ENCODE measurements around the gene GTF3A.

DNA sequence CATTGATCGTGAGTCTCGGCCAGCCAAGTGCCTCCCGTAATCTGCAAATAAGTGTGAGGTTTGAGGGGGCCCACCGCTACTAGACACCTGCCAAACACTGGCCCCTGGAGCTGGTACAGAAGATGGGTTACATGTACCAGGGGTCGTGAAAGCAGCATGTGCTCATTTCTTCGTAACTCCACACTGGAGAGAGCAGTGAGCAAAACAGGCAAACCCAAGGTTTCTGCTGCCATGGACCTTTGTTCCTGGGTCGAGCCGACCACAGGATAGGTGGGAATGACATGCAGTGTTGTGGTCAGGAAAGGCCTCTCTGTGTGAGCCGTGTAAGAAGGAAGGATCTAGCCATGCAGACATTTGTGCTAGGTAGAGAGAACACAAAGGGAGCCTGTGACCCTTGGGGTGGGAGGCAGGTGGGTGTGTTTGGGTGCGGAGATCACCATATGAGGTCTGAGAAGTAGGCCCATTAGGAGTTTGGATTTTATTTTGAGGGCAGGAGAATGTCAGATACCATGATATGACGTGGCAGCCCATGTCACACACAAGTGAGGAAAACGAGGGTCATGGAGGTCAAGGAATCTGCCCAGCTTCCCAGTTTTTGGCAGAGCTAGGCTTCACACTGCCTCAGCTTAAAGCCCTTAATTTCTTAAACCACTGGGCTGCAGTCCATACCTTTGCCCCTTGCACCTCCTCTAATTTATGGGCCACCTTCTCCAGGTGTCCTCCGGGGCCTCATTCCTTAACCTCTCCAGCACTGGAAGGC, 919 bp downstream of the GTF3A start:
- TF ChIP-seq JUN (CRISPR knock-in tag; IDR thresholded peaks at IDR 0.05): no peak
- TF ChIP-seq SOX15 (CRISPR knock-in tag; IDR thresholded peaks at IDR 0.05): no peak
- TF ChIP-seq SP1 (CRISPR knock-in tag; conservative IDR thresholded peaks at IDR 0.05): no peak
- TF ChIP-seq CBFB (CRISPR knock-in tag; IDR thresholded peaks at IDR 0.05; ENCODE audit: low read depth): no peak
- TF ChIP-seq, protein P1, sequence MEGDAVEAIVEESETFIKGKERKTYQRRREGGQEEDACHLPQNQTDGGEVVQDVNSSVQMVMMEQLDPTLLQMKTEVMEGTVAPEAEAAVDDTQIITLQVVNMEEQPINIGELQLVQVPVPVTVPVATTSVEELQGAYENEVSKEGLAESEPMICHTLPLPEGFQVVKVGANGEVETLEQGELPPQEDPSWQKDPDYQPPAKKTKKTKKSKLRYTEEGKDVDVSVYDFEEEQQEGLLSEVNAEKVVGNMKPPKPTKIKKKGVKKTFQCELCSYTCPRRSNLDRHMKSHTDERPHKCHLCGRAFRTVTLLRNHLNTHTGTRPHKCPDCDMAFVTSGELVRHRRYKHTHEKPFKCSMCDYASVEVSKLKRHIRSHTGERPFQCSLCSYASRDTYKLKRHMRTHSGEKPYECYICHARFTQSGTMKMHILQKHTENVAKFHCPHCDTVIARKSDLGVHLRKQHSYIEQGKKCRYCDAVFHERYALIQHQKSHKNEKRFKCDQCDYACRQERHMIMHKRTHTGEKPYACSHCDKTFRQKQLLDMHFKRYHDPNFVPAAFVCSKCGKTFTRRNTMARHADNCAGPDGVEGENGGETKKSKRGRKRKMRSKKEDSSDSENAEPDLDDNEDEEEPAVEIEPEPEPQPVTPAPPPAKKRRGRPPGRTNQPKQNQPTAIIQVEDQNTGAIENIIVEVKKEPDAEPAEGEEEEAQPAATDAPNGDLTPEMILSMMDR (IDR thresholded peaks at IDR 0.05): no peak
- no peak for TF ChIP-seq HMGXB4 (CRISPR knock-in tag; IDR thresholded peaks at IDR 0.05)
- TF ChIP-seq ZNF512 (CRISPR knock-in tag; IDR thresholded peaks at IDR 0.05; ENCODE audit: borderline replicate concordance): no peak
- TF ChIP-seq, protein P2, sequence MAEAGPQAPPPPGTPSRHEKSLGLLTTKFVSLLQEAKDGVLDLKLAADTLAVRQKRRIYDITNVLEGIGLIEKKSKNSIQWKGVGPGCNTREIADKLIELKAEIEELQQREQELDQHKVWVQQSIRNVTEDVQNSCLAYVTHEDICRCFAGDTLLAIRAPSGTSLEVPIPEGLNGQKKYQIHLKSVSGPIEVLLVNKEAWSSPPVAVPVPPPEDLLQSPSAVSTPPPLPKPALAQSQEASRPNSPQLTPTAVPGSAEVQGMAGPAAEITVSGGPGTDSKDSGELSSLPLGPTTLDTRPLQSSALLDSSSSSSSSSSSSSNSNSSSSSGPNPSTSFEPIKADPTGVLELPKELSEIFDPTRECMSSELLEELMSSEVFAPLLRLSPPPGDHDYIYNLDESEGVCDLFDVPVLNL (CRISPR knock-in tag; IDR thresholded peaks at IDR 0.05; ENCODE audit: borderline replicate concordance, low read depth): no peak
- TF ChIP-seq IRF2 (CRISPR knock-in tag; IDR thresholded peaks at IDR 0.05; ENCODE audit: borderline replicate concordance, low read depth): no peak
- TF ChIP-seq ESRRA (CRISPR knock-in tag; IDR thresholded peaks at IDR 0.05; ENCODE audit: borderline replicate concordance): no peak
- TF ChIP-seq OVOL2 (CRISPR knock-in tag; IDR thresholded peaks at IDR 0.05; ENCODE audit: borderline replicate concordance): no peak

Measured in WTC11 (cell line).